HG03342 (cell line): Measurements from ENCODE around the gene IQCK.
"Not testable (repeated sequence)": the region's sequence is repeated elsewhere in the genome, so short reads cannot be mapped to it uniquely, and the experiment has no call there.

Experiments
- ATAC-seq: cut with Tn5 transposase; IDR thresholded peaks from one replicate; pipeline ENCODE4 v1.9.1; 2021; ENCODE audit warnings: mild to moderate bottlenecking, moderate library complexity; ENCODE audit not compliant: unreplicated experiment

Gene IQCK

DNA sequence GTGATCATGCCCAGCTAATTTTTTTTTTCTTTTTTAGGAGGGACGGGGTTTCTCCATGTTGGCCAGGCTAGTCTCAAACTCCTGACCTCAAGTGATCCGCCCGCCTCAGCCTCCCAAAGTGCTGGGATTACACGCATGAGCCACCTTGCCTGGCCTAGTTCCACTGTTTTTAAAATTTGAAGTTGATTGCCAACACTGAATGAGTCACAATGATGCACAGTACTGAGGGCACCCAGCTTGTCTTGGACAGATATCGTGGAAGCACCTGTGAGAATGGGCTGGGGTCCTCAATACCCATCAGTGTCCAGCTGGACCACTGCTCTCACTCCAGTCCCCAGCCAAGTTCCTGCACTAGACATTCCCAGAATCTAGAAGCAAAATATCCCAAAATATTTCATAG, 2.5 kb upstream of the IQCK start:
- ATAC-seq, result no peak

DNA sequence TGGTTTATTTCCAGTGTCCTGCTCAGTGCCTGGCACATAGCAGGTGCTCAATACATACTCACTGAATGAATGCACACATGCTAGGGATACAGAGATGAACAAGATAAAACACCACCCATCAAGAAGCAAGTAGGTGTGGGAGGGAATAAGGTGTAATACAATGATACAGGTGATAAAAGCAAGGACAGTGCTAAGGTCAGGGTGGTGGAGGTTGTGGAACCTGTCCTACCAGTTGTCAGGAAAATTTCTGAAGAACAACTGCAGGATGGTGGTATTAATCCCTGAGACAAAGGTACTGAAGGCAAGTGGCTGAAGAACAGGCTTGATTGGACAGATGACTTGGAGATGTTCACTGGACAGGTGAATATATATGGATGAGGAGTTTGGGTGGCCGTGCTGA, 1.9 kb upstream of the IQCK start:
- ATAC-seq, result no peak

DNA sequence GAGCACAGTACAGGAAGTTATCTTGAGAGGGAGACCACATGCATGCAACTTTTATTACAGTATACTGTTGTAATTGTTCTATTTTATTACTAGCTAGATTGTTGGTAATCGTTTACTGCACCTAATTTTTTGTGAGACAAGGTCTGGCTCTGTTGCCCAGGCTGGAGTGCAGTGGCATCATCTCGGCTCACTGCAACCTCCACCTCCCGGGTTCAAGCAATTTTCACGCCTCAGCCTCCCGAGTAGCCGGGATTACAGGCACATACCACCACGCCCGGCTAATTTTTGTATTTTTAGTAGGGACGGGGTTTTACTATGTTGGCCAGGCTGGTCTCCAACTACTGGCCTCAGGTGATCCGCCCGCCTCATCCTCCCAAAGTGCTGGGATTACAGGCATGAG, 1.3 kb upstream of the IQCK start:
- not testable (repeated sequence) for ATAC-seq

DNA sequence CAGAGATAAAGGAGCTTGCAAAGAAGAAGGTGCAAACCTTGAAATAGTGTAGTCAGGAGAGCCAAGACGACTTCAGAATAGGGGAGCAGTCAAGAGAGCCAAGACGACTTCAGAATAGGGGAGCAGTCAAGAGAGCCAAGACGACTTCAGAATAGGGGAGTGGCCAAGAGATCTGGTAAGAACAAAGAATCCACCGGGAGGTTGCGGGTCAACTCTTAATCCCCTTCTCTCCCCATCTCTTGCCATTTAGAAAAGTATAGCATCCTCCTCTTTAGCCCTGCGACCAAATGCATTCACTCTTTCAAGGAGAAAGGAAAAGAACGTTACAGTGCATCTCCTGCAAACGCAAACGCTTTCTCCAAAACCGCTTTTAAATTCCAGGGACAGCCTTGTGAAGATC, 757 bp upstream of the IQCK start:
- no peak for ATAC-seq

DNA sequence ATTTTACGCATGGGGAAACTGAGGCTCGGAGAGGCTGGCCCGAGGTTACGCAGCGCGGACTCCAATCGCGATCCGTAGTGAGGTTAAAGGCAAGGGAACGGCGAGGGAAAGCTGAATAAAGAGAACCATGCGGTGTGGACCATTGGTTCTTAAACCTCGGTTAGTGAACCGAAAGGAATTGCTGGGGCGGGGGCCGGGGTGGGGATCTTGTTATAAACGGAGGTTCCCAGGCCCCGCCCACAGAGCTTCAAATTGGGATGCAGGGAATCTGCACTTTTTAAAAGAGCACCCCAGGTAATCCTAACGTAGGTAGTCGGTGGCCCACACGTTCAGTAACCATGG, 524 bp downstream of the IQCK start:
- ATAC-seq, result no peak

DNA sequence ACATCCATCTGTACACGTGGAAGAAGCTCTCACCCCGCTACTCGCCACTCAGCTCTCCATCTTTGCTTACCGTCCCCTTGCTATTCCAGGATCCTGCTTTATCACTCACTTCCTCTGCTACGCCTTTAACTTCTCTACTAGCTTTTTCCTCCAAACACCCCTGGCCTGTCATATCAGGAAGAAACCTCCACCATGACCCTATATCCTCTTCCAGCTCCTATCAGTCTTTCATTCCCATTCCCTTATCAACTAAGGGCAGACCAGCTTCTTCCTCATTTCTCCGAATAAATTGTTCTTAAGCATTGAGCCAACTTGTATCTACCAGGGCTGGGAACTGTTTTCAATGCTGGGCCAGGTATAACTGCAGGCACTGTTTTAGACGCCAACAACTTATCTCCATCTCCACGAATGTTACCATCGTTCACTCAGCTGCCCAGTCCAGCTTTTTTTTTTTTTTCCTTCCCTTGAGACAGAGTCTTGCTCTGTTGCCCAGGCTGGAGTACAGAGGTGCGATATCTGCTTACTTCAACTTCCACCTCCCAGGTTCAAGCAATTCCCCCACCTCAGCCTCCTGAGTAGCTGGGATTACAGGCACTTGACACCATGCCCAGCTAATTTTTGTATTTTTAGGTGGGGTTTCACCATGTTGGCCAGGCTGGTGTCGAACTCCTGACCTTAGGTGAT, 4.3 kb downstream of the IQCK start:
- ATAC-seq, result no peak

DNA sequence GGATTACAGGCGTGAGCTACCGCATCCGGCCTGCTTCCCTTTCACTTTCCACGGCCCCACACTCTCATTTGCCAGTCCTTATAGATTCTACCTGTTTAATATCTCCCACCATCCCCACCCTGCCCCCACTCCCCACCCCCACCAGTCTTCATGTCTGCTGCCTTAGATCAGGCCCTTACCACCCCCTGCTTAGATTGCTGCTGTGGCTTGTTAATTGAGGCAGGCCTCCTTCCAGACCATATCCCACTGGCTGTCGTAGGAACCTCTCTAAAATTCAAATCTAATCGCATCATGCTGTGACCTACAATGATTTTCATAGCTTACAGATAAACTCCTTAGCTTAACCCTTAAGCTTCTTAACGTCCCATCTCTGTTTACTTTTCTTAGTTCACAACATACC, 4.9 kb downstream of the IQCK start:
- ATAC-seq, result no peak

DNA sequence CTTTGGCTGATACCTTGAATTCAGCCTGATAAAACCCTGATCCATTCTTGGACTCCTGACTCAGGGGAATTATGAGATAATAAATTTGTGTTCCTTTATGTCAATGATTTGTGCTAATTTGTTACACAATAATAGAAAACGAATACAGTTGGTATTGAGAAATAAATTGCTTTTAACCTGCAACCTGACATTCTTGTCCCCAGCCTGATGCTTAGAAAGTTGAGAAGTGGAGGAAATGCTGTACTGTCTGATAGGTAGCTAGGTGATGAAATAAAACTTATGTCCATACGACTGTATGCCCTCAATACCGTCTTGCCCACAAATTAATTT, 10.5 kb downstream of the IQCK start:
- ATAC-seq, result no peak

DNA sequence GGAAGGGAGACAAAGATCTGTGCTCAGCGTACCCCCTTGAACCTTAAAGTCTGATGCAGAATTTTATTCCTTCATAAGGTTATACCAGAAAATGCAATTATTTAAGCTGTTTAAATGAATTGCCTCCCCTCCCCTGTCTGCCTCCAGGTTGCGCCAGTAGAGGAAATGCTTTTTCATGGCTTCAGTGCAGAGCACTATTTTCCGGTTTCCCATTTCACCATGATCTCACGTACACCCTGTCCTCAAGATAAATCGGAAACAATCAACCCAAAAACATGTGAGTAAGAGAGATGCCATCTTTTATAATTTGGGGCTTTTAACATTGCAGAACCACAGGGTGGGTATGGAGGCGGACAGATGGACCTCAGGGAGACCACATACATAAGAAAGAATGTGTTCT, 15.5 kb downstream of the IQCK start:
- no peak for ATAC-seq

DNA sequence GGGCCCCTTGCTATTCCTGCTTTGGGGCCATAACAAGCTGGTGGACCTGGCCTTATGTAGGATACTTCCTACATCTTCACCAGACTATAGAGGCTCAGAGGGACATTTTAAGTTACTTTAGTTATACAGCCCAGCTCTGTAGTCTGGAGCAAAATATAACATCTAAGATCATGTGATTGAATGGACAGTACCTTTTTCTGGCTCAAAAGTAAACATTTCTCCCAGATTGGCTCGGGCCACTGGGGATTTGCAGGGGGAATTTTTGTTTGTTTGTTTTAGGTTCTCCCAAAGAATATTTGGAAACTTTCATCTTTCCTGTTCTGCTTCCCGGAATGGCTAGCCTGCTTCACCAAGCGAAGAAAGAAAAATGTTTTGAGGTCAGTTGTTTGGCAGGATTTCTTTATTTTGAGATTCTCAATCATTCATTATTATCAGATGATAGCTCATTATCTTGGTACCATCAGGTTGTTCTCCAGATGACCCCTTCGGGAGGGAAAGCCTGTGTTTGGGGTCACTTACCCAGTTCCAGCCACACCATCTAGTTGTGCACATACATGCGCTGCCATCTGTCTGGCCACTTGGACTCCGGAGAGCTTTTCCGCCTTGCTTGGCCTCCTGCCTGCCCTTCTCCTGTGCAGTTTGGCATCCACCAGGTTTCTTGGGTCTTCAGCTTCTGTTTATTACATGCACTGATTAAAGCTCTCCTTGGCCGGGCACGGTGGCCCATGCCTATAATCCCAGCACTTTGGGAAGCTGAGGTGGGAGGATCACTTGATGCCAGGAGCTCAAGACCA, 17.2 kb downstream of the IQCK start:
- no peak for ATAC-seq

DNA sequence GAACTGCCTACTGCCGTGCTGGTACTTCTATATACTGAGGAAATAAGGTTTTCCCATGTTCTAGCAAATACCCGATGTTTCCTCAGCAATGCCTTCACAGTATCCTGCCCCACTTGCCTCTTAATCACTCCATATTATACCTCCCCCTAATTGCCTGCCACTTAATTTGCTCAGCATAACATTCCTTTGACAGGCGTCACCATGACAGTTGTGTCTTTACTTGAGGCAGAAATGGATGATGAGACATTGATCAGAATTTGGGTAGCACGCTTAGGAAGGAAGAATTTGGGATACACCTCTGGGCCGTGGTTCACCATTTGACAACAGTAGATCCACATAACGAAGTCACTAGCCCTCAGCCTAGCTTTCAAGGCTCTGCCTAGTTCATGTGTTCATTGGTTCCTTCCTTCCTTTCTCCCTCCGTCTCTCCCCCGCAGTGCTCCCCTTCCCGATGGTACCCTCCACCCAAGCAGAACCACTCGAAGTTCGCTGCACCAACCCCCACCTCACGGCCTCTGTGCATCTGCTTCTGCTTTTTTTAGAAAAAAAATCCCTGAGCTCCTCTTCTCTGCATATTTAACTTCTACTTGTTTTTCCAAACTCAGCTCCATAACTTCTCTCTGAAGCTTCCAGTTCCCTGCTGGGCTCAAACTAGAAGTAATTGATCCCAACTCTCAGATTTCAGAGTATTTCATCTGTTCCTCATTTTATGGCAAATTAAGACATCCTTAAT, 19.4 kb downstream of the IQCK start:
- no peak for ATAC-seq

DNA sequence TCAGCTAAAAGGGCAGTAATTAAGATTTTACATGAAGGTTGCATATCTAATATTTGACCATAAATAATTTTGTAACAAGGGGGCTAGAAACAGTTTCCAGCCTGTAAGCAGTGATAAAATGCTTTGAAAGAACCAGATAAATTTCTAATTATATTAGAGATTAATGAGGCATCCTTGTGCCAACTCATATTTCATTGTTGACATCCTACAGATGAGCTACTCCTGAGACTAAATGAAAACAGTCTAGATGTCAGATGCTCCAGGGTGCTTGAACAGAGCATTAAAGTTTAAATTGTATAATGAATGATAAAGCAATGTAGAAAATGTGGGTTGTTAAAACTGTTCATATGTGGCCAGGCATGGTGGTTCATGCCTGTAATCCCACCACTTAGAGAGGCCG, 23.3 kb downstream of the IQCK start:
- no peak for ATAC-seq

DNA sequence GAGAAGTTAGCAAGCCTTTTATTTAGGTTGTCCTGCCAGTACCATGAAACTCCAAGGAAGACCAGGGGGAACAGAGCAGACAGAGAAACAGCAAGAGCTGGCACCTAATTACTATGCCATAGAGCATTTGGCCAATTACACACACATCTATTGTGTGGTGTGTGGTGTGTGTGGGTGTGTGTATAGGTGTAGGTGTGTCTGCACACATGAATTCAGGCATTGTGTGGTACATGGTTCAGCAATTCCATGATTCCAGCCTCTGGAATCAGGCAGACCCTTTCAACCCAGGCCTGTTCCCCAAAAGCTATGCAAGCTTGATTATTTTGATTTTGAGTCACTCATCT, 25.7 kb downstream of the IQCK start:
- ATAC-seq, result no peak

DNA sequence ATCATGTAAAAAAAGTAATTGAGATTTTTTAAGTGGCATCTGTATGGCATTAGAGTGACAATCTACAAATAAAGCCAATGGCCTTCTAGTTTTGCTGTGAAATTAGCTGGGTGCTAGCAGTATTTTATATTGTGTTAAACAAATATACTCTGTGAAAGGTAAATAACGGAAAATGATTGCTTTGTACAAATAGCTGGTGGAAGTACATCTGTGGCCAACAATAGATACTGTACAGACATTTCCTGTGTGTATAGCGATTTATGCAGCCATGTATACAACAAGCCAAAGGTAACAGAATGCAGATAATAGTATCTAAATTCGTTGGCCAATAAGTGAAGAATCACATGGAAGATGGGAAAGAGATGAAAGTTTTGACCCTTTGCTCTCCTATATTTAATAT, 26.6 kb downstream of the IQCK start:
- no peak for ATAC-seq

DNA sequence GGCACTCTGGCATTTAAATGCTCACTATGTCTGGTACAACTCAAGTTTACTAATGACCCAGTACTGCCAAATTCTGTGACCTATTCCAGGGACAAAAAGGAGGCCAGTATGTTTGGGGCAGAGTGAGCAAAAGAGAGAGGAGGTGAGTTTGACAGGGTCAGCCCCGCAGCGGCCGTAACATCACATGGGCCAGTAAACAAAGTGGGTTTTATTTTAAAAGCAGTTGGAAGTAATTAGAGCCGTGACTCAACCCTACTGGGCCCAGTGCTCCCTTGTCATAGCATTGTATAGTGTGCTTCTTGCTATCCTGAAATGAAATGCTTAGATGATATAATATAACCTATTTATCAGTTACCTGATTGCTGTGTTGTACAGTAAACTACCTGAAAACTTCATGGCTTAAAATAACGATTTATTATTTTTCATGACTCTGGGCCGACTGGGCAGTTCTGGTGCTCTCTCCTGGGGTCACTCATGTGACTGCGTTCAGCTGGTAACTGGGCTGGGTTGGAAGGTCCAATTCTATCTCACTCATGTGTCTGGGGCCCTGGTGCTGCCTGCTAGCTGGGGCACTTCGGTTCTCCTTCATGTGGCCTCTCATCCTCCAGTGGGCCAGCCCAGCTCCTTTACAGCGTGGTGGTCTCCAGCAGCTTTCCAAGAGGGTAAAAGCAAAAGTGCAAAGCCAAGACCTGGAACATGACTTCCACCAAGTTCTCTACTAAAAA, 27.4 kb downstream of the IQCK start:
- no peak for ATAC-seq

DNA sequence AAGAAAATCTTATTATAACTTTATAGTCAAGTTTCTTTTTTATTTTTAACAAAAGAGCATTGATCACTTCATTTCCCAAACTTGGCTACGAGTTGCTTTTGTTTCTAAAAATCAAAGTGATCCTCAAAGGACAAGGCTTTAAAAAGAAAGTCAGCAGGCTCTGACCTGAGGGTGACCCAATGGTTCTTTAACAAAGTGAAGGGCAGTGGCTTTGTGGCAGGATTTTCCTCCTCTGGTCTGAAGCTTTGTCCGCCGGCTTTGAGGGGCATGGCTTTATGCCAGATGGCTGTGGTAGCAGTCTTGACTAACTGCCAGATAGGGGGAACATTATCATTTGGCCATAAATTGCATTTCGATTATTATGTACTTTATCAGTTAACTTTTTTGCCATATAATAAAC, 28.5 kb downstream of the IQCK start:
- ATAC-seq, result no peak

DNA sequence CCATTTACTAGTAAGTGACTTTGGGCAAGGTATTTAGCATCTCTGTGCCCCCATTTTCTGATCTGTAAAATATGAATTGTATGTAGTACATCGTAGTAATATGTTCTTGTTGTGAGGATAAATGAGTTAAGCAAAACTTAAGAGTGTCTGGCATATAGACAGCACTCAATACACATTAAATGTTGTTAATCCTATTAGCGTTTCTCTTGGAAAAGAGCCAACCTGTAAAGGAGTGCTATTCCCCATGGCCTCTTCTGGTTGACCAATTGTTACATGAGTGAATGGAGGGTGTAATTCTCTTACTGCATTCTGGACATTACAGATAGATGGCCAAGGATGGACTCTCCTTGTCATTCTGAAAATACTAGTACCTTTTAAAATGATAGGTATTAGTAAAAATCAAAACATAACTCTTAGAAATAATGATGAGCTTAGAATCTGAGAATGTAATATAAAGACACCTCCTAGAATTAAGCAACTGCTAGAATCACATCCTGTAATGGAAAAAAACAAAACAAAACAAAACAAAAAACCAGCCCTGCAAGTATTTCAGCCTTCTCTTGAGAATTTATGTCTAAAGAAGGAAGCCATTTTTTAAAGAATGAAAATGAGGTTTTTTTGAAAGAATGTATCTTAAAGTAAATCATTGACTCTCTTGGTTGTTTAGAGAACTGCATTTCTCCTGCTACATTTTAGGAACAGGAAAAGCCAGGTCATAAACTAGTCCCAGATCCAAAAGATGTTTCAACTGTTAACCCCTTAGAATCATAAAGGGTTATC, 30.5 kb downstream of the IQCK start:
- no peak for ATAC-seq

DNA sequence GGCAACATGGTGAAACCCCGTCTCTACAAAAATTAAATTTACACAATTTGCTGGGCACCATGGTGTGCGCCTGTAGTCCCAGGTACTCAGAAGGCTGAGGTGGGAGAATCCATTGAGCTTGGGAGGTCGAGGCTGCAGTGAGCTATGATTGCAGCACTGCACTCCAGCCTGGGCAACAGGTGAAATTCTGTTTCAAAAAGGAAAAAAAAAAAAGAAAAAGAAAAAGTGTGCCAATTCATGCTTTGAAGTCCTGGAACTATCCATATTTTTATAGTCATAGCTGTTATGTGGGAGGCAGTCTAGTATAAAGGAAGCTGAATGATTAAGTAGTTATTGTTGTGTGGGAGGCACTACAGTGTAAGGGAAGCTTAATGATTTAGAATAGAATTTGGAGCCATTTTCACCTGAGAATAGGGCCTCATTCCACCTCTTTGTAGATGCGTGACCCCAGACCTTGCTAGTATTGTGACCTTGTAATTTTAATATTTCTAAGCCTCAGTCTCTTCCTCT, 31.6 kb downstream of the IQCK start:
- ATAC-seq, result no peak

DNA sequence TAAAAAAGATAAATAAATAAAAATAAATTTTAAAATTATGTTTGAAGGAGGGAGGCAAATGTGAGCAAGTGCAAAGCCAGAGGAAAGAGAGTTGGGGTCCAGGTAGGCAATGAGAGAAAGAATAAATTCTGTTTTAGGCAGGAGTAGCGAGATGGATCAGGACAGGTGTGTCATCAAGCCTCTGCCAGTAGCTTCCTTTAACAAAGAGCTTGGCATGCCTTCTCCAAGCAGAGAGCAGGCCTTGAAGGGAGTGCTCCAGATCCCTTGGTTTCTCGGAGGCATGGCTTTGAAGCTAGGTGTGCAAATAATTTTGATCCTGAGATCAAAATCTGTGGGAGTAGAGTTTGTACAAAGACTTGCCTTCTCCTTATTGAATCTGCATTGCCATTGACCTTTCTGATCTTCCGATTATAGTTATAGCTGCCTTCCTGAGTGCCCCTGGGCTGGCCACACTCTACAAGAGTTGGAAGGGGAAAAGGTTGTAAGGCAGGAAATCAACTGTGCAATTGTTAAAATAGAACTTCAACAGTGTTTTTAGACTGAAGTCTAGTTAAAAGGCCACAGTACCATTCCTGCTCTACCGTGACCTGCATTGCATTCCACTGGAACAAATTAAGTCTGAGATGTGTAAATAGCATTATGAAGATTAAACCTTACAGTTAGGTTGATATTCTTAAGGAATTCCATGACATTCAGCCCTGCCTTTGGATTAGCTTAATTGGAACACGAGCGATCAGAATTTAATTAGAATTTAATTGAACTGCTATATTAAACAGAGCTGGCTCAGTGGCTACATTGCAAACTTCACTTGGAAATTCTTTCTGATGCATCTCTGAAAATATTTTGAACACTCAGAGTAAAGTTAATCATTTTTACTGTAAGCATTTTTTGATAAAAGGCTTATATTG, 33.7 kb downstream of the IQCK start:
- ATAC-seq, result no peak
